HG03103 (cell line): Measurements from ENCODE around the gene FUT7.

Experiments
- ATAC-seq: cut with Tn5 transposase; IDR thresholded peaks from one replicate; pipeline ENCODE4 v1.9.1; 2021; ENCODE audit warnings: low read depth; ENCODE audit not compliant: unreplicated experiment

The FUT7 gene

DNA sequence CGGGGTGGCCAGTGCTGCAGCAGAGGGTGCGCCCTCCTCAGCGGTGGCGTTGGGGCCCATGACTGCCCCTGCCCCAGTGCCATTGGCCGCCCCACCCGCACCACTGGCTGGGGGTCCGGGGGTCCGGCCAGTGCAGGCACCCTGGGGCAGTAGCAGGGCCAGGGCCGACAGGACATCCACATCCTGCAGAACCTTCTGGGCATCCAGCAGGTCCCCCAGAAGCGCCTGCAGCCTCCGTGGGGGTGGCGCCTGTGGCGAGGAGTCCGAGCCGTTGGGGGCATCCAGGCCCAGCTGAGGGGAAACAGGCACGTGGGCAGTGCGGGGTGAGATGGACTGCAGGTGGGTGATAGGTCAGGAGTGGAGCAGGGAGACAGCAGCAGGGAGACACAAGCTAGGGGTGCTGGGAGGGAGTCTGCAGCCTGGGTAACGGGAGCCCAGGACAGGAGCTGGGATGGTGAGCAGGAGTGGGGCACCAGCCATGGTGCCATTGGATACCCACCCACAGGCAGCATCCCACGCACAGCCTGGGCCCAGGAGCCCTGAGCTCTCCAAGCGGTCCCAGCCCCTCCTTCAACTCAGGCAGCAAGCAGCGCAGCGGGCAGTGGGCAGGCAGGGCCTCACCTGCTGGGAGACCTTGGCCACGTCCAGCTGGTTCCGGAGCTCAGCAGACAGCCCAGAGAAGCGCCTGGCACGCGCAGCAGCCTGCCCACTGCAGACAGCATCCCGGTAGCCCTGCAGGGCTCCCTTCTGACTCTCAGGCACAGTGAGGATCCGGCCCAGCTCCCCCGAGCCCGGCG is 10.9 kb downstream of the FUT7 start:
- ATAC-seq, result no peak

DNA sequence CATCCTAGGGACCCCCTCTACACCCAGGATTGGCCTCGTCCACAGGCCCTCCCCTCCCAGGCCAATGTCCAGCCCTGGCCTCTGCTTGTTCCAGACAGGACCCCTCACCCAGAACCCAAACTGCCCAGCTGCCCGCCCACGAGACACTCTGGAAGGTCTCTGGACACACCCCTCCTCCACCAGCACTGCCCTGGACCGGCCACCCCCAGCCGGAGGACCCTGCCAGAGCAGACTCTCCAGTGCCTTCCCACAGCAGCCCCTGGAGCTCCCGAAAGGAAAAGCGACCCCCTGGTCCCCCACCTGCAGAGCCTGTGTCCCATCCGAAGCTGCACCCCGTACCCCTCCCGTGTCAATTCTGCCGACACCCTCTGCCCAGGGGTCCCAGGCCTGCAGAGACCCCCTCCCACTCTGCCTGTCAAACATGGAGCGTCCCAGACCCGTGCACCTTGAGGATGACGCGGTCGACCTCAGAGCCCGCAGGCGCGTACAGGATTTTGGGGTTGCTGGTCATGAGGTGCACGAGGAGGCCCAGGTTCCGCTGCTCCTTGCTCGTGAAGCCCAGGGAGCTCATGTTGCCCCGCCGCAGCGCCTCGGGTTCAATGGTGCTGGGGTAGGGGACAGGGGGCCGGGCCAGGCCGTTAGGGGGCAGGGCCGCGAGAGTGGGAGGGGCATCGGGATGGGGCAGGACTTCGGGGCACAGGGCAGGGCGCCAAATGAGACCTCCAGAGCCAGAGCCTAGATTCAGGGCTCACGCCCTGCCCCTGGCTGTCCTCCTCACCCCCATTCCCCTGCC is 11.8 kb downstream of the FUT7 start:
- no peak for ATAC-seq

DNA sequence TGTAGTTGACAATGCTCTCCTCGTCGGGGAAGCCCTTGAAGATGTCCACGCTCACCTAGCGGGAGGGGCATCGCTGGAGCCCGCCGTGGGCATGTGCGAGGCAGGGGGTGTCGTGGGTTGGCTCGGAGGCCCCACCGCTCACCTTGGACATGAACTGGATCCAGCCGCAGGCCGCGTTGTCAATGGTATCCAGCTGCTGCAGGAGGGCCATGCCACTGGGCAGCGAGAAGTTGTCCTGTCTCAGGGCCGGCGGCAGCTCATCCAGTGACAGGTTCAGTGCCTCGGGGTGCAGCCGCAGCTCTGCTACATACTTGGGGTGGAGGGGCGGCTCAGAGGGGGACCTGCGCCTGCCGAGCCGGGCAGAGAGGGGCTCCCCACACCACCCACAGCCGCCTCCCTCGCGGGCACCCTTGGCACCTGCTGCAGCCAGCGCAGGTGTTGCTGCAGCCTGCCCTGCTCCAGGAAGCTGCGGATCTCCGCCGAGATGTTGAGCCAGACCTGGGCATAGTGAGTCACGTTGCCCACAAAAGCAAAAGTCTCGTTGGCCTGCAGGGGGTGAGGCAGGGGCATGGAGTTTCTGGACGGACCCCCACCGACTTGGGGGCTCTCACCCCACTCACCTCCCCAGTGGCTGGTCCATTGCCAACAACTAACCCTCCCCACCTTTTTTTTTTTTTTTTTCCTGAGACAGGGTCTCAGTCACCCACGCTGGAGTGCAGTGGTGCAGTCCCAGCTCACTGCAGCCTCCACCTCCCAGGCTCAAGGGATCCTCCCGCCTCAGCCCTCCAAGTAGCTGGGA is 12.9 kb downstream of the FUT7 start:
- ATAC-seq, result no peak

DNA sequence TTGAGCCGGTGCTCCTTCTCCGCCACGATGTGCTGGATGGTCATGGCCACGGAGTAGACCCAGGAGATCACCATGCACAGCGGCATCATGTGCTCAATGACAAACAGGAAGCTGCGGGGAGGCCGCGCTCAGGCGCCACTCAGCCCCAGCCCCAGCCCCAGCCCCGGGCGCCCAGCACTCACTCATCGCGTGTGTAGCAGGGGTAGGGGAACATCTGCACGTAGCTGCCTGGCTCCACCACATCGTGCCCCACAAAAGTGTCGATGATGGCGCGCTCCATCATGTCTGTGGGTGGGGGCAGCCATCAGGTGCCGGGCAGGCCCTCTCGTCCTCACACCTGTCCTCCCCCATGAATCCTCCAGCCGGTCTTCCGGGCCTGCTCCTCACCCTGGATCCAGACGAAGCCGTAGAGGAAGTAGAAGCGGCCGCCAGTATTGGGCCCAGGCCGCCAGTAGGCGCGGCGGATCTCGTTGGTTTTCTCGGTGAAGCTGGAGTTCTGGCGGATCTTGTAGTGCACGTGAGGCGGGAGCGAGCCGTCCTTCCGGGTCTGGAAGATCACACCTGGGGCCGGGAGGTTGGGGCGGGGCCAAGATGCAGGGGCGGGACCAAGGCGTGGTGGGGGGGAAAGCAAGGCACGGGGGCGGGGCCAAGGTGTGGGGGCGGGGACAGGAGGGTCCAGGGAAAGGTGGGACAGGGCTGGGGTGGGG is 13.9 kb downstream of the FUT7 start:
- ATAC-seq, result no peak

DNA sequence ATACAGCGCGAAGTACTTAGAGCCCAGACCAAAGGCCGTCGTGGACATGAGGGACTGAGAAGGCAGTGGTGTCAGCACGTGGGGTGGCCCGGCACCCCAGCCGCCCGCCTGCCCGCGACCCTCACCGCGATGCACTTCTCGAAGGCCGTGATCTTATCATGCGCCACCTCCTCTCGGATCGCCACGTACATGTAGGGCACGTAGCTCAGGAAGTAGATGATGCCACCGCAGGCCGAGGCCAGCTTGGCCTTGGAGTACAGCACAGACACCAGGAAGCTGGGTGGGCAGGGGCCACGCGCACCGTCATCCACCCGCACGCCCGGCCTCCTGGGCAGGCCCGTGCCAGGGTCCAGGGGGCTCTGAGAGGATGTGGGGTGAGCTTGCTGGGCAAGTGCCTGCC is 14.8 kb downstream of the FUT7 start:
- ATAC-seq, result no peak

DNA sequence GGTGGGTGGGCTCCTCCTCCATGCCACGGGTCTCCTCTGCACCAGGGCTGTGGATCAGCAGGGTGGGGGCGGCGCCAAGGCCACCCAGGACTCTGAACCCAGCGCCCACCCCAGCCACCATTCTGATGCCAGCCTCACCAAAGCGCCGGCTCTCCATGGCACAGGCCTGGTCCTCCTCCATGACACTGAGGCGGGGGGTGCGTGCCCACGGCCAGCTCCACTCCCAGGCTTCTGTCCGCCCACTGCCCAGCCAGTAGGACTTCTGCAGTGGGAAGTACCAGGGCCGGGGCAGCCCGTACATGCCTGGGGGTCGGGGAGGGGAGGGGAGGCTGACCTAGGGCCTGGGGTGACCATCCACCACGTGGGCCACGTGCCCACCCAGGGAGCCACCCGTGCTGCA is 15.5 kb downstream of the FUT7 start:
- no peak for ATAC-seq

DNA sequence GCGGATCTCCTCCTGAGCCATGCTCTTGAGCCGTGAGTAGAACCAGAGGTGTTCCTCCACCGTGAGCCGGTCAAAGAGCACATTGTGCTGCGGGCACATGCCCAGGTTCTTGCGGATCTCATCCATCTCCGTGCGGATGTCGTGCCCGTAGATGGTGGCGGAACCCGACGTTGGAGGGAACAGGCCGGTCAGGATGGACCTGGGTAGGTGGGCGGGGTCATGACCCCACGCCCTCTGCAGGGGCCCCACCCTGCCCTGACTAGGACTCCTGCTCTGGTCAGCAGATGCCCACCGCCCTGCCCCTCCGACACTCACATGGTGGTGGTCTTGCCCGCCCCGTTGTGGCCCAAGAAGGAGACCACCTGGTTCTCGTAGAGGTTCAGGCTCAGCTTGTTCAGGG is 15.9 kb downstream of the FUT7 start:
- no peak for ATAC-seq

DNA sequence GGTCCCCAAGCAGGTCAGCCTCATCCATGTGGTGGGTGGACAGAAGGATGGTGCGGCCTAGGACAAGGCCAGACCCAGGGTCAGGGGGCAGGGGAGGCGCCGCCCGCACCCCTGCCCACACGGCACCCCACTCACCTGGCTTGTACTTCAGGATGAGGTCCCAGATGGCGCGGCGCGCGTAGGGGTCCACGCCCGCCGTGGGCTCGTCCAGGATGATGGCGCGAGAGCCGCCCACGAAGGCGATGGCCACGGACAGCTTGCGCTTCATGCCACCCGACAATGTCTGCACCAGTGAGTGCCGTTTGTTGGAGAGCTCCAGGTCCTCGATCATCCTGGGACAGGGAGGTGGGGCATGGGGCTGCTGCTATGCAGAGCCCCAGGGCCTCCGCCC is 16.4 kb downstream of the FUT7 start:
- no peak for ATAC-seq

DNA sequence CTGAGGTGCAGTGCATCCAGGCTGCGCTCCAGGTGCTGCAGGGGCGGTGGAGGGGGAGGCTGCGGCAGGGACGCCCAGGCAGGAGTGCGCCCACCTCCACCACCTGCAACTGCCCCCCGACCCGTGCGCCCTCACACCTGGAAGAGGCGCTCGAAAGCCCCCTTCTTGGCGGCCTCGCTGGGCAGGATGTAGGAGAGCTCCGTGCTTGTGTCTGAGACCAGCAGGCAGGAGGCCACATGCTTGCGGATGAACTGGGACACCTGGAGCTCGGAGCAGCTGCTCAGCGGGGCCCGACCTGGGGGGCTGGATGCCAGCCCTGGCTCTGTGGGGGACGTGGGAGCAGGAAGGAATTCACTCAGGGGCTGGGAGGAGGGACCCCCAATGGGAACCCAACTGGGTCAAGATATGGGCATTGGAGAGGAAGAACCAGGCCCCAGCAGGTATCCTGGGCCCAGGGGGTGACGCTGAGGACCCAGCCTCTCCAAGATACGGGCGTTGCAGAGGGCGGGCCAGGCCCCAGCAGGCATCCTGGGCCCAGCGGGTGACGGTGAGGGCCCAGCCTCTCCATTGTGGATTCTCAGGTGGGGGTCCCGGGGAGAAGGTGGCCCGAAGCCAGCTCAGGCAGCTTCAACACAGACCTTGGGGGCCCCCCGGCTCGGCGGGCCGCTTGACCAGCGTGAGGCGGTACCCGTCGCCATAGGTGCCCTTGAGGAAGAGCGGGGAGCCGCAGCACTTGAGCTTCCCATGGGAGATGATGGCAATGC is 16.9 kb downstream of the FUT7 start:
- ATAC-seq, result no peak

DNA sequence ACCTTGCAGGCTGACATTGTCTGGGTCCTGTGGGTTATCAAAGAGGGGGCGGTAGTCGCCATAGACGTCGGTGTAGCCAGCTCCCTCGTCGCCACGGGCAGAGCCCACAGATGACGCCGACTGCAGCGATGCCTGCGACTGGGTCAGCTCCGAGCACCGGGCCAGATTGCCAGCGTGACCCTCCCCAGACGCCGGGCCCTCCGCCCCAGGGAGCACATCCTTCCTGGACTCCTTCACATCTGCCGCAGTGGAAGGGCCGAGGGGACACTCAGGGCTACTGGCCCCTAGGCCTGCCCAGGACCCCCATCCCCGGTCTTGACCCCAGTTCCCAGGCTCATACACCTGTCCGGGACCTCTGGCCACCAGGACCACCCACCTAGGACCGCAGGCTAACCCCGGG is 17.7 kb downstream of the FUT7 start:
- ATAC-seq, result no peak

DNA sequence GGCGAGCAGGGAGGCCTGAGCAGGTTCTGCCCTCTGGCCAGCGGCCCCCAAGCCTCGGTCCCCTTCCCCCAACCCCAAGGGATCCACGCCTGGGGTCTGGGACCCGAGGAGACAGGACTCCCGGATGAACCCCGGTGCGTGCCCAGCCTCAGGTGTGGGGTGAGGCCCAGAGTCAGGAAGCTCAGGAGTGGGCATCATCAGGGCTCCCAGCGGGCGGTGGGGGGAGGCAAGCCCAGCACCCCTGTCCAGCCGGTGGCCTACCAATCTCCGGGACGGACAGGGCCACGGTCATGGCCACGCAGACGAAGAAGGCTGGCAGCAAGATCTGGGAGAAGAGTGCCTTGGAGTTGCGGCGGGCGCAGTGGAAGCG is 18.3 kb downstream of the FUT7 start:
- no peak for ATAC-seq

DNA sequence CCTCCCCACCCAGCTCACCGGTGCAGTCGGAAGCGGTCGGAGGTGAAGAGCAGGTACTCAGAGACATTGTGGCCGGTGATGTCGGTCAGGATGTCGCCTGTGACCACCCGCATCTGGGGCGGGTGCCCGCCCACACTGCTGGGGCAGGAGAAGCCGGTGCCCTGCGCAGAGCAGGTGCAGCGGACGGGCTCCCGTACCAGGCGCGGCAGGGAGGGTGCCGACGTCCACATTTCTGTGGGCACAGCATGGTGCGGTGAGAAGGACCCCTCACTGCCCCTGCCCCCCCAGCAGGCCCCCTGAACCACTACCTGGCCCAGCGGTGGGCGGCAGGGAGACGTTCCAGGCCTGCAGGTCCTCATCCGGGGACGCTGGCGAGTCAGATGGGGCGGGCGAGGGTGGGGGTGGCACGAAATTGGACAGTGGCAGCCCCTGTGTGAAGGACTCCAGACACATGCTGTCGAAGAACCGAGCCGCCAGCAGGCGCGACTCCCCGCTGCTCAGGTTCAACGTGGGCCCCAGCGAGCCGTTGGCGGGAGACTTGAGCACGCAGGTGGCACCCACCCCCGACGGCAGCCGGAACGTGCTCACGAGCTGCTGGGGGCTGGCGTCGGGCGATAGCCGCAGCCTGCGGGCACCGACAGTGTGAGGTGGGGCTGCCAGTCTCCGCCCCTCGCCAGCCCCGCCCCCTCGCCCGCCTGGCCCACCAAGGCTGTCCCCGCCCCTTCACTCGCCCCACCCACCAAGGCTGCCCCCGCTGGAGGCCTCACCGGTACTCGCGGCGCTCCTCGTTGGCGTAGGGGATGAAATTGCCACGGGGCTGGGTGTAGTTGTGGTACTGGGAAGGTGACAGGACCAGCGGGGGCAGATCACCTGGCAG is 19.0 kb downstream of the FUT7 start:
- no peak for ATAC-seq

DNA sequence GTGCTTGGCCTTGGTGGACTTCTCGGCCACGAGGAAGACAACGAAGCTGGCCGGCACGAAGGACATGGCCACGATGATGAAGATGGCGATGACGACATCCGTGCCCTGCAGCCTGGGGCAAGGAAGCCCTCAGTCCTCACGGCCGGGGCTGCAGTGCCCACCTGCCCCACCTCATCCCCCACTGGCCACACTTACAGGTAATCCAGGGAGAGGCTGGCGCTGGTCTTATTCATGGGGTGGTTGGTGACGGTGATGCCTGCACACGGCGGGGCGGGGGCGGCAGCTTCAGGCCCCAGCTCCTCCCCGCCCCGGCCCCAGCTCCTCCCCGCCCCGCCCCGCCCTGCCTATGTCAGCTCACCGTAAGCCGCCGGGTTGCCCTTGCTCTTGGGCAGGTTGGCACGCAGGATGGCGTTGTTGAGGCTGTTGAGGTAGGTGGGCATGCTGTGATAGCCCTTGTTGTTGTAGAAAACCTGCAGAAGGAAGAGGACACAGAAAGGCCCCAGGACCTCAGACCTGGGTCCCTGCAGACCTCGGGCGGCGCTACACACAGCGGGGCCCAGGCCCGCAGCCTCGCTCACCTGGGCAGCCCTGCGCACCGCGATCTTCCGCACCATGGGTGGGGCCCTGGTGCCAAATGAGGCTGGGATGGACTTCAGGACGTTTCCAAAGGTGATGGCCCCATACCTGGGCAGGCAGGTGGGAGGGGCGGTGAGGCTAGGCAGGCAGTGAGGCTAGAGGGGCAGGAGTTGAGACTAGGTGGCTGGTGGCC is 19.8 kb downstream of the FUT7 start:
- no peak for ATAC-seq

DNA sequence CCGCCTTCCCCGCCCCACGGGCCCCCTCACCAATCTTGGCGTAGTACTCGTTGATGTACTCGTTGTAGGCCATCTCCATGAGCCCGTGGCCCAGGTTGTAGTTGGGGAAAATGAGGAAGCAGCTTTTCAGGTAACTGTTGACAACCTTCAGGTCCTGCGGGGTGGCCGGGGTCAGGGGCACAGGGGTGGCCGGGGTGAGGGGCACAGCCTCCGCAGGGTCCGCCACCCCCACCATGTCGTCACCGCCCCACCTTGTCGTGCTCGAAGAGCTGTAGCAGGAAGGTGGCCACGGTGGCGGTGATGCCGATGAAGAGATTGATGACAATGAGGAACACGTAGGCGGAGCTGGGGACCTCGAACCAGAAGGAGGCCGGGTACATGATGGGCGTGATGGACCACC is 20.7 kb downstream of the FUT7 start:
- ATAC-seq, result no peak

DNA sequence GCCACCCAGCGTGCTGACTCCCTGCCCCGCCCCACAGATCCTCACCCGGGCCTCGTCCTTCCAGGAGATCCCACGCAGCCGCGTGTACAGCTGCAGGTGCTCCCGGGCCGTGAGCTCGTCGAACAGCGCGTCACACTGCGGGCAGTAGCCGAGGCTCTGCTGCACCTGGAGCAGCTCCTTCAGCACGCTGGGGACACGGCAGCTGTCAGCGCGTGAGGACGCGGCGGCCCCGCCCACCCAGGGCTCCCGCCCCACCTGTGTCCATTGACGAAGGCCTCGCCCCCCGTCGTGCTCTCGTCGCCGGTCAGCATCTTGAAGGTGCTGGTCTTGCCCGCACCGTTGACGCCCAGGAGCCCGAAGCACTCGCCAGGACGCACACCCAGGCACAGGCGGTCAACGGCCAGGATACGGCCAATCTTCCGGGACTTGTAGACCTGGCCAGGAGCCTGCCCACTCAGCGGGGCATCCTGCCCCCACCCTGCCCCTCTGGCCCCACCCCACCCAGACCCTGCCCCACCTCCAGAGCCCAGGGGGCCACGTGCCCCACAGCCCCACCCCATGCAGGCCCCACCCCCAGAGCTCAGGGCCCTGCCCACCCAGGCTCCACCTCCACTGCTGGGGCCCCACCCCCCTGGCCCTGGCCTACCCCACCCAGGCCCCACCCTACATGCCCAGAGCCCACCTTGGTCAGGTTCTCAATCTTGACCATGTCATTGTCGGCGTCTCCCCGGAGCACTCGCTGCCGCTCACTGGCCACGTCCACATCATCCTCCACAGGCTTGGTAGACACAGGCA is 21.8 kb downstream of the FUT7 start:
- ATAC-seq, result no peak

DNA sequence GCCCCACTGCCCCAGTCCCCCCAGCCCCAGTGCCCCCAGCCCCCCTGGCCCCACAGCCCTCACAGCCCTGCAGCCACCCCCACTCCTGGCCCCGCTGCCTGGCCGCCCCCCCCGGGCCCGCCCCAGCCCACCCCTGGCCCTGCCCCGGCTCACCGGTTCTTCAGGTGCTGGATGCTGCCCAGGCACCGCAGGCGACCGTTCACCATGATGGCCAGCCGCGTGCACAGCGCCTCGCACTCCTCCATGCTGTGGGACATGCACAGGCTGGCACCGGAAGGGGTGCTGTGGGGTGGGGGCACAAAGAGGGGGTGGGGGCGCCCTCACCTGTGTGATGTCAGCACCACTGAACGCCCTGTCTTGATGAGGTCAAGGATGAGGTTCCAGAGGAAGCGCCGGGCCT is 22.7 kb downstream of the FUT7 start:
- no peak for ATAC-seq

DNA sequence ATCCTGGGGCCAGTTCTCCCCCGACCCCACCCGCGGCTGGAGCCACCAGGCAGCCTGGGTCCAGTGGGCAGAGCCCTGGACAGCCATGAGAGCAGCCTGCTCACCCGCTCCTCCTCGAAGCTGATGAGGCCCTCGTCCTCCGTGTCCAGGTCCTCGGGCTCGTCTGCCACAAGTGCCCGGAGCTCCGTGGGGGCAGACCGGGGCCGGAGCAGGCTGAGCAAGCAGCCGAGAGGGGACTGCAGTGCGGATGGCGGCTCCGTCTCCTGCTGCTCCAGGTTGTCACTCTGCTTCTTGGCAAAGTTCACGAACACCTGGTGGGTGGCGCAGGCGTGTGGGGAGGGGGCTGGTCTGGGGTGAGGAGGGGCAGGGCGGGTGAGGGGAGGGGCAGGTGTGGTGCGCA is 23.6 kb downstream of the FUT7 start:
- no peak for ATAC-seq
